HFFc6 (cell line): ENCODE results near the gene MON1A. TPM values are rescaled to one million over a fixed set of nuclear protein-coding genes. Genes with fewer than 3 reads are reported as not detected.

Experiments
- DNase-seq: peaks from one replicate; pipeline ENCODE4 v3.0.0-alpha.2; 2018
- H3K27ac Mint-ChIP-seq: 2 replicates; pipeline ENCODE4 v1.8.0; 2020; ENCODE audit warnings: mild to moderate bottlenecking, mixed read lengths
- H3K27me3 Mint-ChIP-seq: 2 replicates; pipeline ENCODE4 v1.8.0; 2021; ENCODE audit warnings: mild to moderate bottlenecking, moderate library complexity, mixed read lengths; ENCODE audit not compliant: insufficient read depth
- H3K36me3 Mint-ChIP-seq: 2 replicates; pipeline ENCODE4 v1.8.0; 2021; ENCODE audit warnings: low read depth, mixed read lengths
- H3K4me1 Mint-ChIP-seq: 2 replicates; pipeline ENCODE4 v1.8.0; 2020; ENCODE audit warnings: low read depth, mixed read lengths
- H3K4me3 Mint-ChIP-seq: 2 replicates; pipeline ENCODE4 v1.8.0; 2020; ENCODE audit warnings: mild to moderate bottlenecking, moderate library complexity, mixed read lengths
- H3K9me3 Mint-ChIP-seq: 2 replicates; pipeline ENCODE4 v1.8.0; 2020; ENCODE audit warnings: mild to moderate bottlenecking, mixed read lengths
- total RNA-seq, 6 experiments: library from RNA; stranded (reverse); fragmentation: NEBNext Ultra II Directional; extraction: Animal tissue kit (Norgen Biotek cat#: 25700); gene quantifications; 2 replicates in 1 of 6; 3 replicates in 5 of 6; pipeline ENCODE4 v1.2.3, GENCODE V29; 2021
- TF ChIP-seq, protein P1 (sequence below): fragments of 200-600 bp; sonication (generic); IDR thresholded peaks from 2 replicates; pipeline ENCODE4 v1.5.0; 2021; ENCODE audit warnings: antibody characterized with exemption, mild to moderate bottlenecking

The MON1A gene
- total RNA-seq, 6 experiments from 2014 or later, result 13.6 to 20.3 (median 15.7) TPM

DNA sequence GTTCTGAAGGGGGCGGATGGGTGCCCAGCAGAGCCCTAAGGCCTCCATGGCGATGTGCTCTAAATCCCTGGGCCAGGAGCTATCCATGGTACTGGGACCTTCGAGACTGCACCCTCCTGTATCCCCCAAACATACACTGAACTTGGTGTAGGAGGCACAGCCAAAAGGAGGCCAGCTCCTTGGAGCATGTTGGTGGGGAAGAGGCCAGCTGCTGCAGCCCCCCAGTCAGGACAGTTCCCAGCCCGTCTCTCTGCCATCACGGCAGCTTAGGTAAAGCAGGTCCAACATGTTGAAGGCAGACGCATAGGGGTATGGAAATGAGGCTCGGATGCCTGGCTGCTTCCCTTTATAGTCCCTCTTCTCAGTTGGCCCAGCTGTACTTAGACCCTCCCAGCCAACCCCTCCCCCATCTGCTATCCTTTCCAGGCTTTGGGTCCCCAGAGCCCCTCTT lies 61.7 kb downstream of the MON1A start:
- Mint-ChIP-seq H3K27me3 (peaks cover 34% of the 10 kb centered on the region), H3K4me1 (no peaks in the 10 kb centered on the region)

DNA sequence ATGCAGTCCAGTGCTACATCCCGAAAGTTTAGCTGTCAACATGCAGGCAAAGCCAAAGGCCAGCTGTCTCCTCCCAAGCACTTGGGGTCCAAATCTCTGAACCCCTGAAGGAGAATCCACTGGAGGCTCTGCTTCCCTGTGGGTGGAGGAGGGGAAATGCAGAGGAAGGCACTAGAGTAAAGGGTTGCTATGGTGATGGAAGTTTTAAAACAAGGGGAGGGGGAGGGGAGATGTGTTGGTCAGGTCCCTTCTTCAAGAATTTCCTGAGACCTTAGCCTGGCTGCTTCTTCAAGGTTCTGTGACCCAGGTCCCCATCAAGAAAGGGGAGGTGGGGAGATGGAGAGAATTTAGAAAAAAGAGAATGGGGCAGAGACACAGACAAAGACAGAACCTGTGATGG lies 62.2 kb downstream of the MON1A start:
- peaks cover 35% of the 10 kb centered on the region for H3K27me3 Mint-ChIP-seq
- H3K27ac Mint-ChIP-seq, result no peak overlapping the region
- no peak overlapping the region for H3K4me3 Mint-ChIP-seq
- no peaks in the 10 kb centered on the region for H3K4me1 Mint-ChIP-seq
- no peaks in the 10 kb centered on the region for H3K36me3 Mint-ChIP-seq
- TF ChIP-seq, protein P1, sequence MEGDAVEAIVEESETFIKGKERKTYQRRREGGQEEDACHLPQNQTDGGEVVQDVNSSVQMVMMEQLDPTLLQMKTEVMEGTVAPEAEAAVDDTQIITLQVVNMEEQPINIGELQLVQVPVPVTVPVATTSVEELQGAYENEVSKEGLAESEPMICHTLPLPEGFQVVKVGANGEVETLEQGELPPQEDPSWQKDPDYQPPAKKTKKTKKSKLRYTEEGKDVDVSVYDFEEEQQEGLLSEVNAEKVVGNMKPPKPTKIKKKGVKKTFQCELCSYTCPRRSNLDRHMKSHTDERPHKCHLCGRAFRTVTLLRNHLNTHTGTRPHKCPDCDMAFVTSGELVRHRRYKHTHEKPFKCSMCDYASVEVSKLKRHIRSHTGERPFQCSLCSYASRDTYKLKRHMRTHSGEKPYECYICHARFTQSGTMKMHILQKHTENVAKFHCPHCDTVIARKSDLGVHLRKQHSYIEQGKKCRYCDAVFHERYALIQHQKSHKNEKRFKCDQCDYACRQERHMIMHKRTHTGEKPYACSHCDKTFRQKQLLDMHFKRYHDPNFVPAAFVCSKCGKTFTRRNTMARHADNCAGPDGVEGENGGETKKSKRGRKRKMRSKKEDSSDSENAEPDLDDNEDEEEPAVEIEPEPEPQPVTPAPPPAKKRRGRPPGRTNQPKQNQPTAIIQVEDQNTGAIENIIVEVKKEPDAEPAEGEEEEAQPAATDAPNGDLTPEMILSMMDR, result no peak
- no peaks in the 10 kb centered on the region for H3K9me3 Mint-ChIP-seq
- DNase-seq, result no peak

More for the DNA sequence above, 61.7 kb downstream of the MON1A start:
- DNase-seq, result no peak
- Mint-ChIP-seq H3K36me3 (no peaks in the 10 kb centered on the region), H3K27ac (no peak overlapping the region), H3K4me3 (no peak overlapping the region), H3K9me3 (no peaks in the 10 kb centered on the region)
- TF ChIP-seq, protein P1, result no peak

DNA sequence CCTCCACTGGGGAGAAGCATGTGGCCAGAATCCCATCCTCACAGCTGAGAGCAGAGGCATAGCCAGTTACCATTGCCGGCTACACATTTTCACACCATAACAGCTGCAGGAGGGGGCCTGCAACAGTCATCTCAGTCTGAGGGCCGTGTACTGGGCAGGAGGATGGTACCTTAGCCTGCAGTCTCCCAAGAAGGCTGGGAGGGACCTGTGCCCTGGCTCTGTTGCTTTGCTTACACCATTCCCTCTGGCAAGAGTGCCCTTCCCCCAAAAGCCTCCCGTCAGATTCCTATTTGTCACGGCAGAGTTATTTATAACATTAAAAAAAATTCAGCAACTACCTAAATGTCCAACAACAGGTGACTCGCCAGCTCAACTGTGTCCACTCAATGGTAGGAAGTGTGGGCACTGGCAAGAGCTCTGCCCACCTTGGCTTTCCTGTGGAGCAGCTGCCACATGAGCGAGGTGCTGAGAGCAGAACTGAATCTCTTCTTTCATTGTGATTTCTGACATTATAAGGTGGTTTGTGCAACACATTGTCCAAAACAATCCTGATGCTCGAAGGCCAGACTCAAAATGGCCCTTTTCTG lies 64.3 kb downstream of the MON1A start:
- DNase-seq, result no peak

DNA sequence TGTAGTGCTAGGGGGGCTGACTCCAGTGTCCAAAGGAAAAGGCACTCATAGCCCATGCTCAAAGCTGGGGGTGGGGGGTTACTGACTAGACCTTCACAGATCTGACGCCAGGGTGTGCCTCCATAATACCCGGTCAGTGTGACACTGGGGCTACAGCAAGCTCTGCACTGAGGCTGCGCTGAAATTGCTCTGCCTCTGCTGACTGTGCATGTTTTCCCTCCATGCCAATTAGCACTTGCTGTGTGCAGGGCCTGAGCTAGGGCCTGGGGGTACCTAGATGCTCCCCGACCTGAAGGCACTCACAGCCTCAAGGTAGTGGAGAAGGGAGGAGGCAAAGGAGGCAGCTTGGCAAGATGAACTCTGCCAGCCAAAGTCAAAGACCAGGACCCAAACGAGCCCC lies 65.1 kb downstream of the MON1A start:
- no peak overlapping the region for H3K27ac Mint-ChIP-seq
- no peaks in the 10 kb centered on the region for H3K9me3 Mint-ChIP-seq
- no peaks in the 10 kb centered on the region for H3K36me3 Mint-ChIP-seq
- no peak for DNase-seq
- TF ChIP-seq, protein P1, result no peak
- no peak overlapping the region for H3K4me3 Mint-ChIP-seq
- no peaks in the 10 kb centered on the region for H3K4me1 Mint-ChIP-seq
- peaks cover 23% of the 10 kb centered on the region for H3K27me3 Mint-ChIP-seq

More for the DNA sequence above, 64.3 kb downstream of the MON1A start:
- H3K9me3 Mint-ChIP-seq, result no peaks in the 10 kb centered on the region
- H3K4me3 Mint-ChIP-seq, result no peak overlapping the region
- peaks cover 27% of the 10 kb centered on the region for H3K27me3 Mint-ChIP-seq
- no peaks in the 10 kb centered on the region for H3K4me1 Mint-ChIP-seq
- TF ChIP-seq, protein P1, result no peak
- H3K36me3 Mint-ChIP-seq, result no peaks in the 10 kb centered on the region
- no peak overlapping the region for H3K27ac Mint-ChIP-seq

DNA sequence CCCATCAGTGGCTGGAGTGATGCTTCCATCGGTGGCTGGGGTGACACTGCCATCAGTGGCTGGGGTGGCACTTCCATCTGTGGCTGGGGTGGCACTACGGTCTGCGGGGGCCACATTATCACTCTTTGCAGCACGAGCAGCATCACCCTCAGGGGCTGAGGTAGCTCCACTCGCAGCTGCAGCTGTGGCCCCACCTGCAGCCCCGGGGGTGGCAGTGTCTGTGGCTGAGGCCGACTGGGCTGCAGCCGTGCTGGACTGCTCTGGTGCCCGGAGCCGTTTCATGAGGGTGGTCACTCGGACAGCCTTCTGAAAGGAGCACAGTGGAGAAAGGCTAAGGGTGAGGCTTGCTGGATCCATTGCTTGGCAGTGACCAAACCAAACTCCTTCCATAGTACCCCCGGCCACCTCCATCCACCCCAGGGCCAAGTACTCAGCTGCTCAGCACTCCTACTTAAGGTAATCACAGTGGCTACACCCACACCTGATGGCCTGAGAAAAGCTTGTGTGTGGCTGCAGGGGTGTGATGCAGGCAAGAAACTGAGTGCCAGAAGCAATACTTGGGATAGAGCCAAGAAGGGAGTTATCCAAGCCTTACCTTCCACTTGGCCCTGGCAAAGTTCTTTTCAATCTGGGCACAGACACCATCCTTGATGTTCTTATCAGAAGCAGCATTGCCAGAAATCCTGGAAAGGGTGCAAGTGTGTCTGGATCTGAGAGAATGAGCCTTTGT lies 69.9 kb downstream of the MON1A start:
- DNase-seq, result no peak
- Mint-ChIP-seq H3K4me1 (peaks cover 7% of the 10 kb centered on the region), H3K27ac (no peak overlapping the region), H3K4me3 (no peak overlapping the region), H3K36me3 (no peaks in the 10 kb centered on the region), H3K27me3 (peaks cover 10% of the 10 kb centered on the region), H3K9me3 (no peaks in the 10 kb centered on the region)
- TF ChIP-seq, protein P1, result no peak

Other genes starting within 250 kb of the MON1A start
- 1 to 10 TPM; 3.4 to 7.4 (median 4.8) TPM for gene MST1, start 240.3 kb downstream of the MON1A start, total RNA-seq
- 10 to 100 TPM; 35.3 to 44.2 (median 39.8) TPM for gene RNF123, start 240.3 kb downstream of the MON1A start, total RNA-seq
- under 1 TPM in 2 of 6 experiments, not detected in 4; 0.43 to 0.61 TPM for gene AMIGO3, start 210.1 kb downstream of the MON1A start, total RNA-seq
- gene GMPPB, start 205.9 kb downstream of the MON1A start, total RNA-seq, result 10 to 100 TPM; 30.5 to 39.4 (median 34.8) TPM
- 10 to 100 TPM; 29.8 to 43.7 (median 38.4) TPM for gene IP6K1, start 143.3 kb downstream of the MON1A start, total RNA-seq
- gene CDHR4, start 129.9 kb downstream of the MON1A start, total RNA-seq, result under 1 TPM in 2 of 6 experiments, not detected in 4; 0.17 to 0.18 TPM
- gene INKA1, start 126.5 kb downstream of the MON1A start, total RNA-seq, result 1 to 10 TPM; 3.2 to 4.3 (median 3.6) TPM
- gene UBA7, start 115.9 kb downstream of the MON1A start, total RNA-seq, result 10 to 100 TPM; 11.9 to 32.6 (median 28.3) TPM
- 1 to 10 TPM; 3.4 to 7.5 (median 6.3) TPM for gene TRAIP, start 73.2 kb downstream of the MON1A start, total RNA-seq
- gene CAMKV, start 59.9 kb downstream of the MON1A start, total RNA-seq, result not detected
- 1 to 10 TPM in 1 of 6 experiments, under 1 TPM in 5; 0.34 to 1.1 (median 0.80) TPM for gene MST1R, start 25.9 kb downstream of the MON1A start, total RNA-seq
- 10 to 100 TPM; 32.5 to 41.6 (median 34.5) TPM for gene RBM6, start 10.3 kb upstream of the MON1A start, total RNA-seq
- 10 to 100 TPM; 69.3 to 83.8 (median 78.5) TPM for gene RBM5, start 159.1 kb upstream of the MON1A start, total RNA-seq
- gene SEMA3F, start 225.5 kb upstream of the MON1A start, total RNA-seq, result 10 to 100 TPM; 20.5 to 35.6 (median 22.8) TPM